Activated CD8-positive, alpha-beta memory T cell treated with anti-CD3 and anti-CD28 coated beads, Interleukin-2, amount 10 ng/mL, durations not matched to agents 7 days and 5 days (primary cell): ENCODE measurements around the gene MYO3B. TPM values are rescaled to one million over a fixed set of nuclear protein-coding genes. Genes with fewer than 3 reads are reported as not detected.
"Not testable (repeated sequence)": the region's sequence is repeated elsewhere in the genome, so short reads cannot be mapped to it uniquely, and the experiment has no call there.

Experiments used
- ATAC-seq: fragments of 150-1000 bp; cut with Tn5 transposase; one replicate; pipeline ENCODE4 v1.10.0; 2021; ENCODE audit warnings: moderate library complexity
- CTCF ChIA-PET: fragments of 350-600 bp; sonication (Branson Sonifier 250); formaldehyde crosslinking; loops from one replicate; lab custom pipeline; 2021; ENCODE audit warnings: antibody characterized with exemption; lab: Charles Lee
- DNase-seq: peaks from one replicate; pipeline ENCODE4 v3.0.0-alpha.2; 2020
- H3K27ac Mint-ChIP-seq: one replicate; pipeline ENCODE4 v1.8.0; 2021; ENCODE audit warnings: mild to moderate bottlenecking, mixed read lengths
- H3K27me3 Mint-ChIP-seq: one replicate; pipeline ENCODE4 v1.8.0; 2021; ENCODE audit warnings: mixed read lengths
- H3K36me3 Mint-ChIP-seq: one replicate; pipeline ENCODE4 v1.8.0; 2021; ENCODE audit warnings: mild to moderate bottlenecking, mixed read lengths
- H3K4me1 Mint-ChIP-seq: one replicate; pipeline ENCODE4 v1.8.0; 2021; ENCODE audit warnings: mixed read lengths
- H3K4me3 Mint-ChIP-seq: one replicate; pipeline ENCODE4 v1.8.0; 2021; ENCODE audit warnings: mild to moderate bottlenecking, moderate library complexity, mixed read lengths
- H3K9me3 Mint-ChIP-seq: one replicate; pipeline ENCODE4 v1.8.0; 2022; ENCODE audit warnings: low read depth, mixed read lengths
- total RNA-seq, 2 experiments: library from RNA; stranded (reverse); gene quantifications; one replicate each; pipeline ENCODE4 v1.2.3, GENCODE V29; 2021

Gene MYO3B
- total RNA-seq, 2 experiments from 2014 or later, result 0.23 to 0.38 TPM

GRCh38 chr2:170652637-170653417 is 474.9 kb downstream of the MYO3B start:
- CTCF ChIA-PET, result no interaction called here
- H3K4me3 Mint-ChIP-seq, result no peak overlapping the region
- no peaks in the 10 kb centered on the region for H3K9me3 Mint-ChIP-seq
- H3K36me3 Mint-ChIP-seq, result no peaks in the 10 kb centered on the region
- H3K4me1 Mint-ChIP-seq, result peaks cover 12% of the 10 kb centered on the region
- H3K27ac Mint-ChIP-seq, result no peak overlapping the region
- ATAC-seq (no peak), DNase-seq (no peak)
- peaks cover 3% of the 10 kb centered on the region for H3K27me3 Mint-ChIP-seq

- Mint-ChIP-seq H3K4me1 (peaks cover 3% of the 10 kb centered on the region), H3K27me3 (peaks cover 3% of the 10 kb centered on the region), H3K36me3 (no peaks in the 10 kb centered on the region), H3K4me3 (no peak overlapping the region), H3K27ac (no peak overlapping the region), H3K9me3 (no peaks in the 10 kb centered on the region)
- ATAC-seq (no peak), DNase-seq (no peak)
- CTCF ChIA-PET, result no interaction called here
These were observed 478.7 kb downstream of the MYO3B start for GRCh38 chr2:170656669-170657068.

DNA sequence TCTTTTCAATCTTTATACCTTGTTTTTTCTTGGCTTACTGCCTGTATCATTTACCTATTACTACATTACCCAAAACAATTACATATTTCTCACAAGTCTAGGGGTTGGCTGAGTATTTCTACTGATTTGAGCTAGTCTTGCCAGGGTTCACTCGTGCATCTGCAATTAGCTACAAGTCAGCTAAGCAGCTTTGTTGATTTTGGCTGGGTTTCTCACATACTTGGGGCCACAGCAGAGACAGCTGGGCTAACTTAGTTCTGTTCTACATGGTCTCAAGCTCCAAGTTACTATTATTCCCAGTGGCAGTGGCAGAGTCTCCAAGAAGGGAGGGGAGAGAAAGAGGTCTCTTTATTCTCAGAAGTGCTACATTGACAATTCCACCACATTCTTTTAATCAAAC is 482.5 kb downstream of the MYO3B start:
- CTCF ChIA-PET, result no interaction called here
- H3K9me3 Mint-ChIP-seq, result no peaks in the 10 kb centered on the region
- no peak overlapping the region for H3K4me3 Mint-ChIP-seq
- DNase-seq (no peak), ATAC-seq (no peak)
- no peak overlapping the region for H3K27ac Mint-ChIP-seq
- no peaks in the 10 kb centered on the region for H3K4me1 Mint-ChIP-seq
- no peaks in the 10 kb centered on the region for H3K27me3 Mint-ChIP-seq
- no peaks in the 10 kb centered on the region for H3K36me3 Mint-ChIP-seq

GRCh38 chr2:170665743-170666142 is 487.8 kb downstream of the MYO3B start:
- no peak for DNase-seq
- no peak overlapping the region for H3K4me3 Mint-ChIP-seq
- H3K9me3 Mint-ChIP-seq, result no peaks in the 10 kb centered on the region
- no peaks in the 10 kb centered on the region for H3K36me3 Mint-ChIP-seq
- no peaks in the 10 kb centered on the region for H3K27me3 Mint-ChIP-seq
- no peaks in the 10 kb centered on the region for H3K4me1 Mint-ChIP-seq
- CTCF ChIA-PET, result interaction anchor here (0.6 kb wide), 1 partner anchor 97 kb away, joined by 4 read pairs; no protein-coding TSS in a partner anchor
- H3K27ac Mint-ChIP-seq, result no peak overlapping the region
- ATAC-seq, result no peak

DNA sequence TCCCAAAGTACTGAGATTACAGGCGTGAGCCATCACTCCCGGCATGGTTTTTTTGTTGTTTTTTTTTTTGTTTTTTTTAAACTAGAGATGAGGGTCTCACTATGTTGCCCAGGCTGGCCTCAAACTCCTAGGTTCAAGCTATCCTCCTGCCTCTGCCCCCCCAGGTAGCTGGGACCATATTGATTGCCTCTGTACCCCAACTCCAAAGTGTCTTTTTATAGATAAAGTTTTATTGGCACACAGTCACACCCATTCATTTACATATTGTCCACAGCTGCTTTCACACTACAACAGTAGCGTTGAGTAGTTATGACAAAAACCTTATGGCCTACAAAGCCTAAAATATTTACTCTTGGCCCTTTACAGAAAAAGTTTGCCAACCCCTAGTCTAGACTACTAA is 492.0 kb downstream of the MYO3B start:
- CTCF ChIA-PET, result no interaction called here
- no peak for DNase-seq

DNA sequence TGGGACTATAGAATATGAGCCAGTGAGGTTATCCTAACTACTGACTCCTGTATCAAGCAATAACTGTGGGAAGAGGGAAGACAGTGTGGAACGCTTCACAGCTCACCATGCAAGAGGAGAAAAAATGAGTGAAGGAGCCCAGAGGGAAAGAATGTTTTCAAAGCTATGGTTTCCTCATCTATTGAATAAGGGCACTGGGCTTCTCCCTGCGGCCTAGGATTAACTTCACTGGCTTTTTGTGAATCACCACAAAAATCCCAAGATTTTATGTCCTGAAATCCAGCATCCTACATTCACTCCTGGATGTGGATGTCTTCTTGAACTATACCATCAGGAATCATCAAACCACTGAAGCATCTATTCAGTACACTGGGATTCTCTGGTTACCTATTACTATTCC is 492.7 kb downstream of the MYO3B start:
- H3K36me3 Mint-ChIP-seq, result no peaks in the 10 kb centered on the region
- no peak overlapping the region for H3K27ac Mint-ChIP-seq
- peaks cover 6% of the 10 kb centered on the region for H3K27me3 Mint-ChIP-seq
- CTCF ChIA-PET, result no interaction called here
- DNase-seq (no peak), ATAC-seq (no peak)
- H3K9me3 Mint-ChIP-seq, result no peaks in the 10 kb centered on the region
- H3K4me3 Mint-ChIP-seq, result no peak overlapping the region
- no peaks in the 10 kb centered on the region for H3K4me1 Mint-ChIP-seq

More for the DNA sequence above, 492.0 kb downstream of the MYO3B start:
- Mint-ChIP-seq H3K4me3 (no peak overlapping the region), H3K36me3 (no peaks in the 10 kb centered on the region), H3K4me1 (no peaks in the 10 kb centered on the region), H3K9me3 (no peaks in the 10 kb centered on the region), H3K27ac (no peak overlapping the region), H3K27me3 (peaks cover 4% of the 10 kb centered on the region)
- no peak for ATAC-seq

DNA sequence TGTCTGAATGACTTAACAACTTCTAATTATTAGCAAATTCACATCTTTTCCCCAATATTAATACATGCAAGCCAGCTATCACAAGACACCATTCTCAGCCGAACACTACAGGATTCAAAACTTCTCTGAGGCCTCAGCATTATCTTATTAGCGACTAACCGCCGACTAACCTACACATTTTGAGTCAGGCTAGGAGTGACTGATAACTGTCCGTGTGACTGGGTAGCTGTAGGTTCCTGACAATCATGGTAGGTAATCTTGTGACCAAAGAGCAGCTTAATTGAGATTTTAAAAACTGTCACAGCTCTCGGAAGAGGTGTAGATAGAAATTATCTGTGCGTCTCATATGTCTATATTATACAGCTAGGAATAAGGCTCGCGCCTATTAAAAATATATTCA is 493.1 kb downstream of the MYO3B start:
- H3K4me3 Mint-ChIP-seq, result no peak overlapping the region
- H3K36me3 Mint-ChIP-seq, result no peaks in the 10 kb centered on the region
- ATAC-seq (no peak), DNase-seq (no peak)
- CTCF ChIA-PET, result no interaction called here
- H3K9me3 Mint-ChIP-seq, result no peaks in the 10 kb centered on the region
- peaks cover 6% of the 10 kb centered on the region for H3K27me3 Mint-ChIP-seq
- H3K4me1 Mint-ChIP-seq, result no peaks in the 10 kb centered on the region
- no peak overlapping the region for H3K27ac Mint-ChIP-seq

GRCh38 chr2:170674282-170674681 is 496.3 kb downstream of the MYO3B start:
- H3K9me3 Mint-ChIP-seq, H3K27me3 Mint-ChIP-seq, DNase-seq, H3K4me1 Mint-ChIP-seq, CTCF ChIA-PET, H3K27ac Mint-ChIP-seq, ATAC-seq, H3K4me3 Mint-ChIP-seq, H3K36me3 Mint-ChIP-seq: not testable (repeated sequence)

GRCh38 chr2:170675701-170676100 is 497.8 kb downstream of the MYO3B start:
- no peak for ATAC-seq
- H3K27me3 Mint-ChIP-seq, result peaks cover 8% of the 10 kb centered on the region
- CTCF ChIA-PET, result no interaction called here

DNA sequence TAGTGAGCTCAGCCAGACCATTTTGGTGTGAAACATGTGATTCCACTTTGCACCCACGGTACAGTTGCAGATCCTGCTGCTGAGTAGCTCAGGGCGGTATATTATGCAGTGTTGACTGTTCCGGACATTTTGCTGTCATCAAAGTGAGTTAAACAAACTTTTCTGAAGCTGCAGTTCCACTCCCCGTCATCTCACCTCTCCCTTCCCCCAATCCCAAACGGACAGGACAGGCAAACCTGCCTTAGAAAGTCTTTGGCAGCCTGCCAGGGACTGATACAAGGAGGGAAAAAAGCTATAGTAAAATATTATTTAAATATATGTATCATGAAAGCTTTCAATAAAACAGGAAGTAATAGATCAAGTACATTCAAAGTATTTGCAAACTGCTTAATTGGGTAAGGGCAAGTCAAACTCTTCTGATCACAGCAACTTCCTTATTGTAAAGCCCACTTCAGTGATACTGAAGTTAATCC is 501.7 kb downstream of the MYO3B start:
- Mint-ChIP-seq H3K4me1 (no peaks in the 10 kb centered on the region), H3K36me3 (no peaks in the 10 kb centered on the region), H3K9me3 (no peaks in the 10 kb centered on the region), H3K4me3 (no peak overlapping the region), H3K27me3 (peaks cover 11% of the 10 kb centered on the region), H3K27ac (no peak overlapping the region)
- no peak for DNase-seq
- CTCF ChIA-PET, result interaction anchor here (1.3 to 1.6 kb wide), 2 partner anchors 9 to 270 kb away, joined by 3 read pairs; no protein-coding TSS in a partner anchor
- no peak for ATAC-seq

More at GRCh38 chr2:170675701-170676100, 497.8 kb downstream of the MYO3B start:
- DNase-seq, result no peak
- H3K27ac Mint-ChIP-seq, result no peak overlapping the region
- no peak overlapping the region for H3K4me3 Mint-ChIP-seq
- H3K36me3 Mint-ChIP-seq, result no peaks in the 10 kb centered on the region
- no peaks in the 10 kb centered on the region for H3K9me3 Mint-ChIP-seq
- no peaks in the 10 kb centered on the region for H3K4me1 Mint-ChIP-seq

DNA sequence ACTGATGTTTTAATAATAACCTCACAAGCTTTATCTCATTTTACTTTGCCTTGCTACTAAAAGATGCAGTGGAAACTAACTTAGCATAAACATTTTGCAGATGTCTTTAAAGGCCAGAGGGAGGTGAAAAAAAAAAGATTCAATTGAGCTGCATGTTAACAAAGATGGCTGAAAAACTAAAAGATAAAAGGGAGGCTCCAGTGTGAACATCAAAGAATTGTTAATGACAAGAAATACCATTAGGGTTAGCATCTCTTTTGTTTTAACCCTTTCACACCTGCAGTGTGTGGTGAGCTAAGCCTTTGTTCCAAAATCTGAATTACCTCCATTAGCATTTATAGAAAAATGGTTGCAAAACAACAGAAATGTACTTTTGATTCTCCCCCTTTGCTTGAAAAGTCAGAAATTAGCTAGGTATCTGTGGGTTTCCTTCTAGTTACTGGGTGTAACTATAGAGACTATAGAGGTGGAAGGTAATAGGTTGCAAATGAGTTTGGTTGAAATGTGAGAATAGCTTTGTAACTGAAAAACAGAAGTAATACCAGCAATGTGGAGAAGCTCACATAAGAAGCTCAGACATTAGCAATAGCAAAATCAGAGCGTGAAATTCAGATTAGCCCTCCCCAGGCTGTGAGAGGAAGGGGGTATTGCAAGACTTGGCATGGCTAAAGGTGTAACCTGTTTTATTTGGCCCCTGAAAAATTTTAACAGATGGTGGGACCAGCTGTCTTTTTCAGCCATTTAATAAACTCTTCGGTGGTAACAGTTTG is 502.4 kb downstream of the MYO3B start:
- H3K27me3 Mint-ChIP-seq, result peaks cover 9% of the 10 kb centered on the region
- no peaks in the 10 kb centered on the region for H3K4me1 Mint-ChIP-seq
- no peak for ATAC-seq
- CTCF ChIA-PET, result interaction anchor here (1.3 to 1.6 kb wide), 2 partner anchors 8 to 271 kb away, joined by 3 read pairs; no protein-coding TSS in a partner anchor
- no peak overlapping the region for H3K27ac Mint-ChIP-seq
- H3K4me3 Mint-ChIP-seq, result no peak overlapping the region
- H3K9me3 Mint-ChIP-seq, result no peaks in the 10 kb centered on the region
- DNase-seq, result no peak
- no peaks in the 10 kb centered on the region for H3K36me3 Mint-ChIP-seq

GRCh38 chr2:170681311-170681710 is 503.4 kb downstream of the MYO3B start:
- Mint-ChIP-seq H3K4me3 (no peak overlapping the region), H3K9me3 (no peaks in the 10 kb centered on the region), H3K27ac (no peak overlapping the region), H3K4me1 (no peaks in the 10 kb centered on the region), H3K27me3 (peaks cover 9% of the 10 kb centered on the region), H3K36me3 (no peaks in the 10 kb centered on the region)
- no peak for ATAC-seq
- no peak for DNase-seq
- CTCF ChIA-PET, result no interaction called here

DNA sequence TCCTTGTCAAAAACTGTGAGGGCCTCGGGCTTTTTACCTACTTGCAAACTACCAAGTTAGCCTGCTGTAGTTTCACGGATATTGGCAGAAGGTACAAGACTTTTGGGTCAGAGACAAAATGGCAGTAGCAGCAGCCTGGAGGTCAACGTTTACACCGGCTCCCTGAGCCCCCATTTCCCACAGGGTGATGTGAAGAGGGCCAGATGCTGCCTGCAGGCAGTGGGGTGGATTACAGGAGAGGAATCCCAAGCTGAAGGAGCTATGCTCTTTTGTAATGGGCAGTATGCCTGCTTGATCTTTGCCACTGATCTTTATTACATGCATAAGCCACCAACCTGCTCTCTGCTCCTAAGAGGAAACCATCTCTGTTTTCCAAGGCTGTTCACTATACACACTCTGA is 507.6 kb downstream of the MYO3B start:
- Mint-ChIP-seq H3K27me3 (peaks cover 9% of the 10 kb centered on the region), H3K27ac (no peak overlapping the region), H3K36me3 (no peaks in the 10 kb centered on the region), H3K9me3 (no peaks in the 10 kb centered on the region), H3K4me1 (no peaks in the 10 kb centered on the region), H3K4me3 (no peak overlapping the region)
- DNase-seq, result no peak
- CTCF ChIA-PET, result no interaction called here
- no peak for ATAC-seq
